SU-DHL-6 (cell line): Measurements from ENCODE around the gene PI4K2B.

Source experiments
- CTCF ChIP-seq: fragments of 200-600 bp; sonication (generic); IDR thresholded peaks from one replicate; pipeline ENCODE4 v1.5.1; 2017; ENCODE audit warnings: antibody characterized with exemption, mild to moderate bottlenecking, low read length, moderate library complexity; ENCODE audit not compliant: insufficient read depth, poor library complexity, severe bottlenecking
- EZH2phosphoT487 ChIP-seq: fragments of 200-600 bp; sonication (generic), shearing (Covaris generic); conservative IDR thresholded peaks from 2 replicates; pipeline ENCODE4 v1.6.1; 2018; ENCODE audit warnings: mild to moderate bottlenecking, antibody characterized with exemption, low read length, moderate library complexity, mixed read lengths

GRCh38 chr4:25297528-25298242, 63.9 kb downstream of the PI4K2B start:
- no peak for TF ChIP-seq CTCF
- no peak for TF ChIP-seq EZH2phosphoT487
